ENCODE results near the gene ANKRD49.

DNA sequence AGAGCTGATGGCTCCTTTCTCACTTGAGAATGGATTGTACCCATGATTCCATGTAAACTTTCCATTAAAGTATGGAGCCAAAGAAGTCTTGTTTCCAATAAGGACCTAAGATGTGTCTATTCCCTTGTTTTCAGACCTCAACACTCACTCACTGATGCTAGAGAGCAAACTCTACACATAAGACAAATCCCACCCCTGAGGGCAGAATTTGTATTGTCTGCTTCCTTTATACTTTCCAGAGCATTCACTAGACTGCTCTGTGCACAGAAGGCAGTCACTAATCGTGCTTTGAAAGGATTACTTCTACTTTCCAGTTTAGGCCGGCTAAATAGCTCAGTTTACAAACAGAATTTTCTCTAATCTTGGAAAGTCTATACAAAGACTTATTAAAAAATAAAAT, 6.4 kb downstream of the ANKRD49 start:
- TF ChIP-seq, protein P1, sequence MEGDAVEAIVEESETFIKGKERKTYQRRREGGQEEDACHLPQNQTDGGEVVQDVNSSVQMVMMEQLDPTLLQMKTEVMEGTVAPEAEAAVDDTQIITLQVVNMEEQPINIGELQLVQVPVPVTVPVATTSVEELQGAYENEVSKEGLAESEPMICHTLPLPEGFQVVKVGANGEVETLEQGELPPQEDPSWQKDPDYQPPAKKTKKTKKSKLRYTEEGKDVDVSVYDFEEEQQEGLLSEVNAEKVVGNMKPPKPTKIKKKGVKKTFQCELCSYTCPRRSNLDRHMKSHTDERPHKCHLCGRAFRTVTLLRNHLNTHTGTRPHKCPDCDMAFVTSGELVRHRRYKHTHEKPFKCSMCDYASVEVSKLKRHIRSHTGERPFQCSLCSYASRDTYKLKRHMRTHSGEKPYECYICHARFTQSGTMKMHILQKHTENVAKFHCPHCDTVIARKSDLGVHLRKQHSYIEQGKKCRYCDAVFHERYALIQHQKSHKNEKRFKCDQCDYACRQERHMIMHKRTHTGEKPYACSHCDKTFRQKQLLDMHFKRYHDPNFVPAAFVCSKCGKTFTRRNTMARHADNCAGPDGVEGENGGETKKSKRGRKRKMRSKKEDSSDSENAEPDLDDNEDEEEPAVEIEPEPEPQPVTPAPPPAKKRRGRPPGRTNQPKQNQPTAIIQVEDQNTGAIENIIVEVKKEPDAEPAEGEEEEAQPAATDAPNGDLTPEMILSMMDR (IDR thresholded peaks at IDR 0.05 in 8 of 11, conservative IDR thresholded peaks at IDR 0.05 in 3 of 11): no peak
- TF ChIP-seq POLR2A (IDR thresholded peaks at IDR 0.05): no peak
